ENCODE results near the gene FADS3.

FADS3 gene

DNA sequence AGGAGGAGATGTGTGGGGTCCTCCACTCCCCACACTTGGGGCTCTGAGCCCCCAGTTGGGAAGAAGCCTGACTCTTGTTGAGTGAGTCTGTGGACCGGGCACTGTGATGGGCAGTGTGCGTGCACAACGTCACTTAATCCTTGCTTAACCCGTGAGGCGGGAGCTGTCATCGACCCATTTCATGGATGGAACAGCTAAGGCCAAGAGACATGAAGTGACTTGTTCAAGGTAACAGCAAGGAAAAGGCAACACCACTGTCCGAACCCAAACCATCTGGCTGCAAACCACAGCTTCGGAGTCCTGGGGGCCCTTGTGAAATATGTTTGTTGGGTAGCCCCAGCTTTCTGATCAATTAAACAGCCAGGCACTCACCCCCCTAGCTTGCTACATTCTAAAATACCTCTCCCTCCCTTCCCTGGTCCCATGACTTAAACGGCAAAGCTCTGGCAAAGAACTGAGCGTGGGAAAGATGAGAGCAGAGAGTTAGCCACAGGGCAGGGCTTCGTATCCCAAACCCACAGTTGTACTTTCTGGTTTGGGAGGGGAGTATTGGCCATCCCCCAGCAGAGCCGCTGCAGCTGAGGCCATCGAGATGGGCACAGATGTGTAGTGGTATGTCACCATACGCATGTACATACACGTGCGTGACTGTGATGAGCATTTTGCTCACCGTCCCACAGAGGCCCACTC, 37.0 kb downstream of the FADS3 start:
- H3K36me3 Mint-ChIP-seq (ENCODE audit: low read depth): peaks cover 50% of the 10 kb centered on the region
- no peak overlapping the region for H3K4me3 Mint-ChIP-seq
- TF ChIP-seq, protein P1, sequence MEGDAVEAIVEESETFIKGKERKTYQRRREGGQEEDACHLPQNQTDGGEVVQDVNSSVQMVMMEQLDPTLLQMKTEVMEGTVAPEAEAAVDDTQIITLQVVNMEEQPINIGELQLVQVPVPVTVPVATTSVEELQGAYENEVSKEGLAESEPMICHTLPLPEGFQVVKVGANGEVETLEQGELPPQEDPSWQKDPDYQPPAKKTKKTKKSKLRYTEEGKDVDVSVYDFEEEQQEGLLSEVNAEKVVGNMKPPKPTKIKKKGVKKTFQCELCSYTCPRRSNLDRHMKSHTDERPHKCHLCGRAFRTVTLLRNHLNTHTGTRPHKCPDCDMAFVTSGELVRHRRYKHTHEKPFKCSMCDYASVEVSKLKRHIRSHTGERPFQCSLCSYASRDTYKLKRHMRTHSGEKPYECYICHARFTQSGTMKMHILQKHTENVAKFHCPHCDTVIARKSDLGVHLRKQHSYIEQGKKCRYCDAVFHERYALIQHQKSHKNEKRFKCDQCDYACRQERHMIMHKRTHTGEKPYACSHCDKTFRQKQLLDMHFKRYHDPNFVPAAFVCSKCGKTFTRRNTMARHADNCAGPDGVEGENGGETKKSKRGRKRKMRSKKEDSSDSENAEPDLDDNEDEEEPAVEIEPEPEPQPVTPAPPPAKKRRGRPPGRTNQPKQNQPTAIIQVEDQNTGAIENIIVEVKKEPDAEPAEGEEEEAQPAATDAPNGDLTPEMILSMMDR (IDR thresholded peaks at IDR 0.05; ENCODE audit: unreplicated experiment in 3 of 3): no peak
- no peaks in the 10 kb centered on the region for H3K4me1 Mint-ChIP-seq
- H3K27ac Mint-ChIP-seq: no peak overlapping the region
- H3K27me3 Mint-ChIP-seq (ENCODE audit: low read depth): no peaks in the 10 kb centered on the region
- H3K9me3 Mint-ChIP-seq: no peaks in the 10 kb centered on the region

DNA sequence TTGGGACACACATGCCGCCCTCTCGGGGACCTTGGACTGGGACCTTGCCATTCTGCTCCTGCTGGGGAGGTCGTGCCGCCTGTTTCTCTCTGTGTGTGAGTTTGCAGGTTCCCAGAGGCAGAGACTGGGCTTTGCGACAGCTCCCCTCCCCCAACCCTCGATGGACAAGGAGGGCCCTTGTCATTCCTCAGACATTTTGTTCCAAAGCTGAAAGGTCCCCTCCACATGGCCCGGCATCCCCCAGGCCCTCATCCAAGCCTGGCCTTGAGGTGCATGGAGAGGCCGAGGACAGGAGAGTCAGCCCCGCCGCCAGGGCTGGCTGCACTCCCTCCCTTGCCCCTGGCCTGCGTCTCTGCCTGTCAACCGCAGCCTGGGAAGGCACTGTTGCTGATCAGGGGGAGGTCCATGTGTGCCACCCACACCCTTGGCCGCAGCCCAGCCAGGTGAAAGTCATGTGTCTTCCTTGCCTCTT, 37.6 kb downstream of the FADS3 start:
- Mint-ChIP-seq H3K27me3 (ENCODE audit: low read depth) (no peaks in the 10 kb centered on the region), H3K4me1 (no peaks in the 10 kb centered on the region), H3K27ac (no peak overlapping the region), H3K9me3 (no peaks in the 10 kb centered on the region), H3K36me3 (ENCODE audit: low read depth) (peaks cover 47% of the 10 kb centered on the region), H3K4me3 (no peak overlapping the region)
- TF ChIP-seq, protein P1 (IDR thresholded peaks at IDR 0.05; ENCODE audit: unreplicated experiment in 3 of 3): no peak

DNA sequence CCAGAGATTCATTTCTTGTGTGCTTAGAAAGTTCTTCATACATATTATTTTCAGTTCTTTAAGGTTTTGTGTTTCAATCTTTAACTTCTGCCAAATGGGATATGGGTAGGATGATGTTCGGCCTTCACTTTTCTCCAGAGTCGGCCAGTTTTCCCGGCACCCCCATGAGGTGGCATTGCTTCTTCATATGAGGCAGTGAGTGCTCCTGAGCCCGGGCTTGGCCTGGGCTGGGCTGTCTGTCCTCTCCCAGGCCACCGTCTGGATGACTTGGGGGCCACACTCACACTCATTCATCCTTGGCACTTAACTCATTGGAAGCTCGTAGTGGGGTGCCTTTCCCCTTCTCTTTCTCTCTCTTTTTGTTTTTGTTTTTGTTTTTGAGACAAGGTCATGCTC, 39.4 kb downstream of the FADS3 start:
- Mint-ChIP-seq H3K36me3 (ENCODE audit: low read depth) (peaks cover 62% of the 10 kb centered on the region), H3K27me3 (ENCODE audit: low read depth) (no peaks in the 10 kb centered on the region), H3K27ac (no peak overlapping the region), H3K4me1 (no peaks in the 10 kb centered on the region), H3K4me3 (no peak overlapping the region), H3K9me3 (no peaks in the 10 kb centered on the region)
- TF ChIP-seq, protein P1 (IDR thresholded peaks at IDR 0.05; ENCODE audit: unreplicated experiment in 3 of 3): no peak

DNA sequence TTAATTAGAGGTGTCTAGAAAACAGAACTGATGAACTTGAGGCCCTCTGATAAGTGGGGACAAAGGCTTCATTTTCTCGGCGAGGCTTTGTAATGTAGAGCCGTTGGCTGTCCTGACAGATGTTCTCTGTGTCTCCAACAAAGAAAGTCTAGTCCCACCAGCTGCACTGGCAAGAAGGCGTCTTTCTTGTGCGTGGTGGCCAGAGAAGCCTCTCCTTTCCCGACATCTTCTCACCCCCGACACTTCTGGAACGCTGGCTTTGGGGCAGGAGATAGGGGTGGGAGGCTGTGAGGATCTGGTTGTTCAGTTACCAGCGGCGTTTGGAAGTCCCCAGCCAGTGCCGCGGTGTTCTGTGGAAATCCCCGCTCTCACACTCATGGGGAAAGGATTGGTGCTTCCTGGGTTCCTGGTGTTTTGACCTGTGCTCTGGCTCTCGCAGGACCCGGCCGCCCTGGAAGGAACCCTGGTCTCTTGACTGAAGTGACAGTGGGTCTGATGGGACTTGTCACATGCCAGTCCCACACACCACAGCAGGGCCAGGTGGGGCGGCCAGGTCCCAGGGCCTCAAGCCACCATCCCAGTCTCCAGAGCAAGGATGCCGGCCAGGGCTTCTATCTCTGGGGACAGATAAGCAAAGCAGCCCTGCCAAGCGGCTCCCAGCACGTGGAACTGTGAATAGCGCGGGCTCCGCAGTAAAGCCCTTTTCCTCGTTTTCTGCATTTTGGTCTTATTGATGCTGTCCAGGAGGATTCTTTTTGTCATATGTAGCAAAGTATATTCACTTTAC, 40.0 kb downstream of the FADS3 start:
- TF ChIP-seq, protein P1 (IDR thresholded peaks at IDR 0.05; ENCODE audit: unreplicated experiment in 3 of 3): no peak
- no peaks in the 10 kb centered on the region for H3K9me3 Mint-ChIP-seq

DNA sequence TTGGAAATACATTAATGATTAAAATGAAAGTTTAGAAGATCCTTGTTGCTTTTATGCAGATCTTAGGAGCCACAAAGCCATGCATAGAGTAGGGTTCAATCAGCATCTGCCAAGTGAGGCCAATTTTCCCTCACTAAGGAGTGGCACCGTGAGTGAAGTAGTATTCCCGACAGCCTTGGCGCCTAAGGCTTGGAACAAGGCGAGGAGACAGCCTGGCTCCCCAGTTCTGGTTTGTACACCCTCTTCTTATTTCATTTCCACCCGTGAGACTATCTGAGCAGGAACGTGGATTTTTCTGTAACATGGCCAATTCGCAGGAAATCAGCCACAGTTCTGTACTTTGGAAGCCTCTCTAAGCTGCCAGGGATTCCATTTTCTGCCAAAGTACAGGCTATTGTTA, 40.7 kb downstream of the FADS3 start:
- Mint-ChIP-seq H3K9me3 (no peaks in the 10 kb centered on the region), H3K4me1 (peaks cover 9% of the 10 kb centered on the region), H3K27ac (no peak overlapping the region), H3K4me3 (no peak overlapping the region), H3K27me3 (ENCODE audit: low read depth) (no peaks in the 10 kb centered on the region), H3K36me3 (ENCODE audit: low read depth) (peaks cover 72% of the 10 kb centered on the region)
- TF ChIP-seq, protein P1 (IDR thresholded peaks at IDR 0.05; ENCODE audit: unreplicated experiment in 3 of 3): no peak

More for the DNA sequence above, 40.0 kb downstream of the FADS3 start:
- H3K36me3 Mint-ChIP-seq (ENCODE audit: low read depth): peaks cover 68% of the 10 kb centered on the region
- H3K27ac Mint-ChIP-seq: no peak overlapping the region
- H3K4me1 Mint-ChIP-seq: peaks cover 3% of the 10 kb centered on the region
- no peaks in the 10 kb centered on the region for H3K27me3 Mint-ChIP-seq (ENCODE audit: low read depth)
- no peak overlapping the region for H3K4me3 Mint-ChIP-seq

Data from nephron (organoid).